NB4 (cell line): ENCODE measurements around the gene EPGN.

Experiments used
- MAX ChIP-seq: IDR thresholded peaks from 2 replicates; pipeline ENCODE4 v1.6.1; 2011; ENCODE audit warnings: low read depth, low read length
- TF ChIP-seq, protein P1 (sequence below): IDR thresholded peaks from one replicate; pipeline ENCODE4 v1.5.1; 2012; ENCODE audit warnings: low read depth, low read length

DNA sequence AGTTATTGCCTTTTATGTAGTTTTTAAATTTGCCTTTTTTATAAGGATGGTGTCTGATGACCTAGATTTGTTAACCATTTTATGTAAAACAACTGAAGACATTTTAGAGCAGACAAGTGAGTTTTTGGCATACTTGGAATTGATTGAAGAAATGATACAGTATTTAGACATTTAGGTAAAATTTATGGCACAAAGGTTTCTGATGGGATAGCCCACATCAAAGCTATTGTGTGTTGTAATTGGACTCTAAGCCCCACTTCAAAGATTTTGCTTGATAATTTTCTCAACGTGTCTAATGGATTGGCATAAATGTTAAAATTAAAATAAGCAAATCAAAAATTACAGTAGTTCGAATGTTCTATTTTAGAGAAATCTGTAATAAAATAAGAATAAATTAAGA lies 17.6 kb downstream of the EPGN start:
- TF ChIP-seq, protein P1, sequence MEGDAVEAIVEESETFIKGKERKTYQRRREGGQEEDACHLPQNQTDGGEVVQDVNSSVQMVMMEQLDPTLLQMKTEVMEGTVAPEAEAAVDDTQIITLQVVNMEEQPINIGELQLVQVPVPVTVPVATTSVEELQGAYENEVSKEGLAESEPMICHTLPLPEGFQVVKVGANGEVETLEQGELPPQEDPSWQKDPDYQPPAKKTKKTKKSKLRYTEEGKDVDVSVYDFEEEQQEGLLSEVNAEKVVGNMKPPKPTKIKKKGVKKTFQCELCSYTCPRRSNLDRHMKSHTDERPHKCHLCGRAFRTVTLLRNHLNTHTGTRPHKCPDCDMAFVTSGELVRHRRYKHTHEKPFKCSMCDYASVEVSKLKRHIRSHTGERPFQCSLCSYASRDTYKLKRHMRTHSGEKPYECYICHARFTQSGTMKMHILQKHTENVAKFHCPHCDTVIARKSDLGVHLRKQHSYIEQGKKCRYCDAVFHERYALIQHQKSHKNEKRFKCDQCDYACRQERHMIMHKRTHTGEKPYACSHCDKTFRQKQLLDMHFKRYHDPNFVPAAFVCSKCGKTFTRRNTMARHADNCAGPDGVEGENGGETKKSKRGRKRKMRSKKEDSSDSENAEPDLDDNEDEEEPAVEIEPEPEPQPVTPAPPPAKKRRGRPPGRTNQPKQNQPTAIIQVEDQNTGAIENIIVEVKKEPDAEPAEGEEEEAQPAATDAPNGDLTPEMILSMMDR, result no peak
- no peak for TF ChIP-seq MAX
